HG03159 (cell line): ENCODE data around the gene KCNT1.

ENCODE experiments used
- ATAC-seq: cut with Tn5 transposase; IDR thresholded peaks from one replicate; pipeline ENCODE4 v1.9.1; 2021; ENCODE audit warnings: mild to moderate bottlenecking, moderate library complexity; ENCODE audit not compliant: unreplicated experiment

Gene KCNT1

GRCh38 chr9:135698767-135699166, 3.2 kb upstream of the KCNT1 start:
- ATAC-seq: no peak

GRCh38 chr9:135699440-135699839, 2.5 kb upstream of the KCNT1 start, which contains the start of gene SOHLH1:
Gene SOHLH1, minus strand, starts transcription at chr9:135699481. Its CDS starts 14 bp downstream, at chr9:135699467.
- ATAC-seq: no peak

GRCh38 chr9:135700525-135700924, 1.5 kb upstream of the KCNT1 start:
- no peak for ATAC-seq

GRCh38 chr9:135701067-135701958, 672 bp upstream of the KCNT1 start:
- ATAC-seq: no peak

GRCh38 chr9:135703726-135704125, 1.7 kb downstream of the KCNT1 start:
- ATAC-seq: no peak

- ATAC-seq: no peak
Measured at GRCh38 chr9:135704483-135704882, 2.5 kb downstream of the KCNT1 start.

GRCh38 chr9:135705376-135705775, 3.4 kb downstream of the KCNT1 start:
- no peak for ATAC-seq

- no peak for ATAC-seq
Measured at GRCh38 chr9:135706288-135706687, 4.3 kb downstream of the KCNT1 start.

GRCh38 chr9:135707252-135708138, 5.5 kb downstream of the KCNT1 start:
- no peak for ATAC-seq

- no peak for ATAC-seq
Measured at GRCh38 chr9:135708164-135708563, 6.2 kb downstream of the KCNT1 start.

GRCh38 chr9:135711391-135711790, 9.4 kb downstream of the KCNT1 start:
- ATAC-seq: no peak

GRCh38 chr9:135711881-135712280, 9.9 kb downstream of the KCNT1 start:
- no peak for ATAC-seq

GRCh38 chr9:135712613-135713295, 10.8 kb downstream of the KCNT1 start:
- no peak for ATAC-seq

GRCh38 chr9:135714242-135715055, 12.5 kb downstream of the KCNT1 start:
- no peak for ATAC-seq

GRCh38 chr9:135715056-135715595, 13.1 kb downstream of the KCNT1 start:
- no peak for ATAC-seq

- ATAC-seq: no peak
Measured at GRCh38 chr9:135716045-135716444, 14.1 kb downstream of the KCNT1 start.

- ATAC-seq: no peak
Measured at GRCh38 chr9:135717410-135717809, 15.4 kb downstream of the KCNT1 start.

GRCh38 chr9:135718616-135719015, 16.6 kb downstream of the KCNT1 start:
- ATAC-seq: no peak

GRCh38 chr9:135719472-135719871, 17.5 kb downstream of the KCNT1 start:
- ATAC-seq: no peak

- no peak for ATAC-seq
Measured at GRCh38 chr9:135722365-135722764, 20.4 kb downstream of the KCNT1 start.
